Suprapubic skin (tissue), 4 donors: ENCODE results near the gene ASNSD1.

Source experiments
- CTCF ChIP-seq, 2 donors: fragments of 200-600 bp in 1 of 2; fragments of 450-650 bp in 1 of 2; sonication (generic) in 1 of 2; IDR thresholded peaks; one replicate each; pipeline ENCODE4 v1.5.1; 2016 to 2019; ENCODE audit warnings: antibody characterized with exemption in 2 of 2, mild to moderate bottlenecking in 1 of 2, moderate library complexity in 1 of 2
- EP300 ChIP-seq: sonication (generic); formaldehyde crosslinking; IDR thresholded peaks from one replicate; pipeline ENCODE4 v1.6.1; 2017; ENCODE audit warnings: antibody characterized with exemption
- POLR2A ChIP-seq, 2 donors: fragments of 450-650 bp; IDR thresholded peaks; one replicate each; pipeline ENCODE4 v1.6.1; 2017; ENCODE audit warnings: antibody characterized with exemption in 2 of 2, mild to moderate bottlenecking in 2 of 2, moderate library complexity in 2 of 2
- POLR2AphosphoS5 ChIP-seq, 3 donors: sonication (generic); formaldehyde crosslinking; IDR thresholded peaks; one replicate each; pipeline ENCODE4 v1.6.1; 2017; ENCODE audit warnings: antibody characterized with exemption in 3 of 3

DNA sequence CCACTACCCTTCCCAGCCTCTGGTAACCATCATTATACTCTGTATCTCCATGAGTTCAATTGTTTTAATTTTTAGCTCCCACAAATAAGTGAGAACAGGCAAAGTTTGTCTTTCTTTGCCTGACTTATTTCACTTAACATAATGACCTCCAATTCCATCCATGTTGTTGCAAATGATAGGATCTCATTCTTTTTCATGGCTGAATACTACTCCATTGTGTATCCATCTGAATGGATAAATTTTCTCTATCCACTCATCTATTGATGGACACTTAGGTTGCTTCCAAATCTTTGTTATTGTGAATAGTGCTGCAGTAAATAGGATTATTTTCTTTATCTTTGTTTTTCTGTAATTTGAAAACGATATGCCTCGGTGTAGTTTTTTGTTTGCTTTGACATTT, 39.4 kb downstream of the ASNSD1 start:
- no peak for TF ChIP-seq POLR2AphosphoS5 (IDR thresholded peaks at IDR 0.05)
- TF ChIP-seq POLR2A (IDR thresholded peaks at IDR 0.05) = no peak
- no peak for TF ChIP-seq CTCF (IDR thresholded peaks at IDR 0.05)
- TF ChIP-seq EP300 = no peak
